IgD-negative memory B cell (primary cell): ENCODE data around the gene DUSP18. TPM values are rescaled to one million over a fixed set of nuclear protein-coding genes. Genes with fewer than 3 reads are reported as not detected.

Experiments used
- polyA plus RNA-seq: library from polyadenylated mRNA; unstranded; fragments of 300-500 nt; fragmentation: Illumina TruSeq; gene quantifications from one replicate; pipeline ENCODE4 v1.2.3, GENCODE V29; 2021

The DUSP18 gene
- polyA plus RNA-seq, 1 donor from 2014 or later = 11.4 TPM

Other genes with a start within 250 kb of the DUSP18 start
- 27.8 TPM for gene MTFP1, start 242.1 kb downstream of the DUSP18 start, polyA plus RNA-seq
- gene SEC14L3, start 195.9 kb downstream of the DUSP18 start, polyA plus RNA-seq = not detected
- not detected for gene SEC14L4, start 162.2 kb downstream of the DUSP18 start, polyA plus RNA-seq
- gene SEC14L6, start 121.1 kb downstream of the DUSP18 start, polyA plus RNA-seq = not detected
- gene GAL3ST1, start 93.2 kb downstream of the DUSP18 start, polyA plus RNA-seq = not detected
- gene PES1, start 76.0 kb downstream of the DUSP18 start, polyA plus RNA-seq = 36.3 TPM
- gene TCN2, start 60.7 kb downstream of the DUSP18 start, polyA plus RNA-seq = 0.48 TPM
- gene SLC35E4, start 32.1 kb downstream of the DUSP18 start, polyA plus RNA-seq = 1.5 TPM
- gene OSBP2, start 27.0 kb upstream of the DUSP18 start, polyA plus RNA-seq = 0.93 TPM